Measurements from ENCODE around the gene ACO1. TPM values are rescaled to one million over a fixed set of nuclear protein-coding genes. Genes with fewer than 3 reads are reported as not detected.

The ACO1 gene
- total and polyA plus RNA-seq, 9 of the 15 experiments (the other 6 are each of a cell fraction or from before 2014, with no cell fraction given), result 0.96 to 29.7 (median 16.9) TPM

- TF ChIP-seq NCOR1 (IDR thresholded peaks at IDR 0.05) (no peak), CTCFL (IDR thresholded peaks at IDR 0.05; ENCODE audit: borderline replicate concordance, insufficient read depth, low read depth, low read length, poor library complexity, severe bottlenecking) (no peak), PTRF (tag; IDR thresholded peaks at IDR 0.05) (no peak), HSF4 (CRISPR knock-in tag; IDR thresholded peaks at IDR 0.05; ENCODE audit: borderline replicate concordance) (no peak), POLR2B (IDR thresholded peaks at IDR 0.05; ENCODE audit: low read depth, partially characterized antibody) (no peak), ZNF263 (CRISPR knock-in tag; IDR thresholded peaks at IDR 0.05; ENCODE audit: borderline replicate concordance) (no peak), RB1 (IDR thresholded peaks at IDR 0.05; ENCODE audit: low read depth) (no peak), ZNF507 (tag; conservative IDR thresholded peaks at IDR 0.05) (no peak)
Measured at GRCh38 chr9:32434892-32435291, 50.4 kb downstream of the ACO1 start (continued).

GRCh38 chr9:32441678-32442077 is 57.2 kb downstream of the ACO1 start:
- POLR2A ChIA-PET, result no interaction called here
- Histone ChIP-seq H3K9ac (ENCODE audit: insufficient read depth in 1 of 2, low read depth in 2 of 2, low read length in 2 of 2) (no peak overlapping the region), H3K9me3 (replicated peaks; ENCODE audit: control insufficient read depth, insufficient read depth, low read depth, low read length) (no peaks in the 10 kb centered on the region), H3K27ac (ENCODE audit: extremely low read depth, low read depth, low read length) (no peak overlapping the region), H4K20me1 (replicated peaks; ENCODE audit: control insufficient read depth, insufficient read depth, low read length) (no peaks in the 10 kb centered on the region), H2AFZ (ENCODE audit: low read depth, low read length) (no peak overlapping the region), H3K27me3 (ENCODE audit: control insufficient read depth in 2 of 2, insufficient read depth in 2 of 2, low read length in 2 of 2) (no peaks in the 10 kb centered on the region), H3K4me3 (no peak overlapping the region), H3K9me1 (ENCODE audit: control insufficient read depth, insufficient read depth, low read length) (no peaks in the 10 kb centered on the region), H3K4me1 (replicated peaks in 1 of 2; ENCODE audit: control insufficient read depth in 2 of 2, insufficient read depth in 2 of 2, low read length in 2 of 2) (no peaks in the 10 kb centered on the region), H3K36me3 (ENCODE audit: control insufficient read depth, insufficient read depth, low read length) (peaks cover 9% of the 10 kb centered on the region; the same call in 1 of the 3 replicates), H3K79me2 (ENCODE audit: control insufficient read depth, insufficient read depth, low read length) (no peaks in the 10 kb centered on the region), H3K4me2 (ENCODE audit: insufficient read depth, low read length) (no peak overlapping the region)
- ATAC-seq (no peak), FAIRE-seq (no peak), DNase-seq (ENCODE audit: extremely low read depth in 1 of 4, low spot score in 3 of 4) (no peak)
- in situ Hi-C loops (cut with MboI), result no loop called here
- 71% methylated on average over 5 of the region's 5 CpGs for WGBS (ENCODE audit: insufficient coverage, low coverage, missing lambda C conversion rate)
- no TSS peak for BruUV-seq (replicated peaks)
- intact Hi-C loops (cut with micrococcal nuclease), result no loop called here
- CTCF ChIA-PET (ENCODE audit: low intra/inter-chr PET ratio), result interaction anchor here (0.7 kb wide), 1 partner anchor 512 kb away, joined by 3 read pairs; no protein-coding TSS in a partner anchor
- TF ChIP-seq THRA (IDR thresholded peaks at IDR 0.05) (no peak), PBX2 (CRISPR knock-in tag; IDR thresholded peaks at IDR 0.05; ENCODE audit: low read depth) (no peak), PBX2 (tag; conservative IDR thresholded peaks at IDR 0.05; ENCODE audit: low read depth) (peak; percentile 33; the same call in 1 of the 2 replicates), ZFP1 (CRISPR knock-in tag; IDR thresholded peaks at IDR 0.05) (no peak), ZNF639 (CRISPR knock-in tag; conservative IDR thresholded peaks at IDR 0.05 in 1 of 2, IDR thresholded peaks at IDR 0.05 in 1 of 2) (no peak), MEF2D (tag; conservative IDR thresholded peaks at IDR 0.05; ENCODE audit: low read depth) (no peak)

Measured in K562 (cell line).